Jurkat, Clone E6-1 (cell line): ENCODE measurements around the gene RAB38. TPM values are rescaled to one million over a fixed set of nuclear protein-coding genes. Genes with fewer than 3 reads are reported as not detected.

ENCODE experiments used
- DNase-seq: peaks from one replicate; pipeline ENCODE4 v3.0.0-alpha.2; 2011; ENCODE audit warnings: low read depth, low spot score
- H3K4me3 ChIP-seq: 2 replicates; pipeline ENCODE4 v1.5.1; 2011; ENCODE audit warnings: mild to moderate bottlenecking, low read length, control low read depth, moderate library complexity
- polyA plus RNA-seq: library from polyadenylated mRNA; unstranded; fragments of >200 nt; gene quantifications from one replicate; pipeline ENCODE4 v1.2.1, GENCODE V29; 2012; ENCODE audit warnings: missing spikeins; ENCODE audit not compliant: insufficient read length, insufficient read depth

The RAB38 gene
- 1.5 TPM for polyA plus RNA-seq

DNA sequence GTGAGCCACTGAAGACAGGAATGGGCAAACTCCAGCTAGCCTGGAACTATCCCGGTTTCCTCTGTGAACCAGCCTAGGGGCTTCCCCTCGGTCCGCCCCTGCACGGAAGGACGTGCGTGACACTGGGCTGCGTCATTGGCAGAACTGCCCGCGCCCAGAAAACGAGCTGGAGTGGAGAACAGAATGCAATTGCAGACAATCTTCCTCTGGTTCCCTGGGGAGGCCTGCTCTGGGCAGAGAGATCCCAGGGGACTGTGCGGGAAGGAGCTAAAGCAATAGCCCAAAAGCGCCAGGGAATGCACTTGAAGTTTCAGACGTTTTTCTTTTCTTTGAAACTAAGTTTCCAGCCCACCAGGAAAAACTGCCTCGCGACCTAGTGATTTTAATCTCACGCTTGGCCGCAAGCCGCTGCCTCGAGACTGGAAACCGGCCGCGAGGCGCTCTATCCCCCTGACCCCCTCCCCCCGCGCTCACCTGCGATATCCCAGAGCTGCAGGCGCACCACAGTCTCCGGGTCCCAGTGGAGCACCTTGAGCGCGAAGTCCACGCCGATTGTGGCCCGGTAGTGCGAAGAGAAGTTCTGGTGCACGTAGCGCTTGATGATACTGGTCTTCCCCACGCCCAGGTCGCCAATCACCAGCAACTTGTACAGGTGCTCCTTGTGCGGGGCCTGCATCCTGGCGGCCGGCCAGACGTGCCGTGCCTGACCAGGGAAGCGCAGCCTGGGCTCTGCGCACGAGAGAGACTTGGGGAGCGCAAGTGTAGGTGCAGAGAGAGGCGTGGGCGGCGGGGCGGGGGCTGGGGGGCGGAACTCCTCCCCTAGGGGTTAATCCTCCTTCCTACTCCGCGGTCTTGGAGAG is at the start of gene RAB38:
Gene RAB38, minus strand, starts transcription at position 735 of the 860 bp plus-strand sequence. Its CDS starts 59 bp downstream, at position 676.
- DNase-seq = no peak
- no peak within 1 kb of the TSS for H3K4me3 ChIP-seq

GRCh38 chr11:88213406-88213805 is 38.2 kb upstream of the RAB38 start:
- no peak for DNase-seq
- H3K4me3 ChIP-seq = no peak overlapping the region

- no peak for DNase-seq
- H3K4me3 ChIP-seq = no peak overlapping the region
Observed at GRCh38 chr11:88212300-88212699, 37.1 kb upstream of the RAB38 start.

- DNase-seq = no peak
- H3K4me3 ChIP-seq = no peak overlapping the region
Observed at GRCh38 chr11:88208745-88209144, 33.5 kb upstream of the RAB38 start.

- DNase-seq = no peak
- no peak overlapping the region for H3K4me3 ChIP-seq
Observed at GRCh38 chr11:88206751-88207150, 31.5 kb upstream of the RAB38 start.

- no peak for DNase-seq
- H3K4me3 ChIP-seq = no peak overlapping the region
Observed at GRCh38 chr11:88204353-88204752, 29.1 kb upstream of the RAB38 start.

DNA sequence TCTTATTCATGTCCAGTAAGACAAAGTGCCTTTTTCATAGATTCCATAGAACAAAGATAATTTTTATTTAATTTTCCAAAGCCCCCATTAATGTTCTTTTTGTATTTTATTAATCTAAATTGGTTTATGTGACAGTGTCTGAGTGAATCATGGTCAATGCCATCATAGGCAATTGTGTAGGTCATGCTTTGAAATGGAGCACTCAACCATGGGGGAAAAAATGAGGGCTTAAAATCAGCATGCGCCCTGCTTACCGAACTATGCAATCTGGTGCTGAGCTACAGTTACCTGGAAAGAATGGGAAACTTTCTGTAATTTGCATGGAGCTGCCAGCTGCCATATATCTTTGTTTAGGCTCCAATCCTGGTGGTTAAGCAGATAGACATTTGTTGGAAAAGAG is 28.4 kb upstream of the RAB38 start:
- H3K4me3 ChIP-seq = no peak overlapping the region
- no peak for DNase-seq

DNA sequence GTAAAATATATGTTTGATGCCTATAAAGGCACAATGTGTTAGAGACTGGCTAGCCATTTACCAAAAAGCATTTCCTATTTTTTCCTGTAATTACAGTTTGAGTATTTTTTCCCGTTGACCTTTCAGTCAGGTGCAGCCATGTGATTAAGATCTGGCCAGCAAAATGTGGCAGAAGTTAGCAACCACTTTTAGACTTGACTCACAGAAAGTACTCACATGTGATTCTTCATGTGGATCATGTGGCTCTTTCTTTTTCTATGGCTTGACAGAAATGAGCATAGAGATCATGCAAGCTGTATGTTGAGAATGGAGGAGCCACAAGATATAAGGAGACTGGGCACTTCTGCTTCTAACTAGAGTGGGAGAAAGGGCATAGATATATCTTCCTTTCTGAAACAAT is 27.3 kb upstream of the RAB38 start:
- H3K4me3 ChIP-seq = no peak overlapping the region

GRCh38 chr11:88196393-88196792 is 21.1 kb upstream of the RAB38 start:
- DNase-seq = no peak
- H3K4me3 ChIP-seq = no peak overlapping the region

More for the DNA sequence above, 27.3 kb upstream of the RAB38 start:
- no peak for DNase-seq

DNA sequence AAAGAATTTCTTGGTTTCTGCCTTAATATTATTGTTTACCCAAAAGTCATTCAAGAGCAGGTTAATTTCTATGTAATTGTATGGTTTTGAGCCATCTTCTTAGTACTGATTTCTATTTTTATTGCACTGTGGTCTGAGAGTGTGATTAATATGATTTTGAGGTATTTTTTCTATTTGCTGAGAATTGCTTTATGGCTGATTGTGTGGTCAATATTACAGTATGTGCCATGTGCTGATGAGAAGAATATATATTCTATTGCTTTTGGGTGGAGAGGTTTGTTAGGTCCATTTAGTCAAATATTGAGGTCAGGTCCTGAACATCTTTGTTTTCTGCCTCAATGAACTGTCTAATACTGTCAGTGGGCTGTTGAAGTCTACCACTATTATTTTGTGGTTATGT is 20.7 kb upstream of the RAB38 start:
- DNase-seq = no peak
- H3K4me3 ChIP-seq = no peak overlapping the region

DNA sequence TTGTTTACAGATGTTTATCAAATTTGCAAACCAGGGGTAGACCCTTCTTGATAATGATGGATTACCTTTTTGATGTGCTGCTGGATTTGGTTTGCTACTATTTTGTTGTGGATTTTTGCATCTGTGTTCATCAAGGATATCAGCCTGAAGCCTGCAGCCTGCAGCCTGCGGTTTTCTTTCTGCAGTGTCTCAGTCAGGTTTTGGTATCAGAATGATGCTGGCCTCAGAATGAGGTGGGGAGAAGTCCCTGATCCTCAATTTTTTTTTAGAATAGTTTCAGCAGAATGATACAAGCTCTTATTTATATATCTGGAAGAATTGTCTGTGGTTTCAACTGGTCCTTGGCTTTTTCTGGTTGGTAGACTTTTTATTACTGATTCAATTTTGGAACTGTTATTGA is 19.7 kb upstream of the RAB38 start:
- no peak for DNase-seq
- H3K4me3 ChIP-seq = no peak overlapping the region

DNA sequence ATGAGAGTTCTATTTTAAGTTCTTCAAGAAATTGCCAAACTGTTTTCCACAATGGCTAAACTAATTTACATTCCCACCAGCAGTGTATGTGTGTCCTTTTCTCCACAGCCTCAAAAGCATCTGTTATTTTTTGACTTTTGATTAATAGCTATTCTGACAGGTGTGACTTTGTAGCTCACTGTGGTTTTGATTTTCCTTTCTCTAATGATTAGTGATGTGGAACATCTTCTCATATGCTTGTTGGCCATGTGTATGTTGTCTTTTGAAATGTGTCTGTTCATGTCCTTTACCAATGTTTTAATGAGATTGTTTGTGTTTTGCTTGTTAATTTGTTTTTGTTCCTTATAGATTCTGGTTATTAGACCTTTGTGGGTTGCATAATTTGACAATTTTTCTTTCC is 18.0 kb upstream of the RAB38 start:
- no peak overlapping the region for H3K4me3 ChIP-seq
- DNase-seq = no peak

- no peak overlapping the region for H3K4me3 ChIP-seq
- DNase-seq = no peak
Observed at GRCh38 chr11:88188932-88189253, 13.7 kb upstream of the RAB38 start.

- DNase-seq = no peak
- no peak overlapping the region for H3K4me3 ChIP-seq
Observed at GRCh38 chr11:88188251-88188931, 13.1 kb upstream of the RAB38 start.

- no peak overlapping the region for H3K4me3 ChIP-seq
- DNase-seq = no peak
Observed at GRCh38 chr11:88183233-88183632, 8.0 kb upstream of the RAB38 start.

DNA sequence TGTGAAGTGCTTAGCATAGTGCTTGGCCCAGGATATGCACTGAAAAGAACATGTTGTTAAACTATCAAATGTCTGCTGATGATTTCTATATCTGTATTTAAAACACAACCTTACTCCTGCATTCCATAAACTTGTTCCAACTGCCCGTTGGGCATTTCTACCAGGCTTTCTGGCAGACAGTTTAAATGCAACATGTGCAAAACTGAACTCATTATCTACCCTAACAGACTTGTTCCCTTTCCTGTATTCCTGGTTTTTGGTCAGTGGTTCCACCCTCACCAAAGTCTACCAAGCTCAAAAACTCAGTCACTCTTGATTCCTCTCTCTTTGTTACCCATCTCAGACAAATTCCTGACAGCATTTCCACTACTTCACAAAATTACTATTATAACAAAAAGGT is 6.5 kb upstream of the RAB38 start:
- DNase-seq = no peak
- no peak overlapping the region for H3K4me3 ChIP-seq

DNA sequence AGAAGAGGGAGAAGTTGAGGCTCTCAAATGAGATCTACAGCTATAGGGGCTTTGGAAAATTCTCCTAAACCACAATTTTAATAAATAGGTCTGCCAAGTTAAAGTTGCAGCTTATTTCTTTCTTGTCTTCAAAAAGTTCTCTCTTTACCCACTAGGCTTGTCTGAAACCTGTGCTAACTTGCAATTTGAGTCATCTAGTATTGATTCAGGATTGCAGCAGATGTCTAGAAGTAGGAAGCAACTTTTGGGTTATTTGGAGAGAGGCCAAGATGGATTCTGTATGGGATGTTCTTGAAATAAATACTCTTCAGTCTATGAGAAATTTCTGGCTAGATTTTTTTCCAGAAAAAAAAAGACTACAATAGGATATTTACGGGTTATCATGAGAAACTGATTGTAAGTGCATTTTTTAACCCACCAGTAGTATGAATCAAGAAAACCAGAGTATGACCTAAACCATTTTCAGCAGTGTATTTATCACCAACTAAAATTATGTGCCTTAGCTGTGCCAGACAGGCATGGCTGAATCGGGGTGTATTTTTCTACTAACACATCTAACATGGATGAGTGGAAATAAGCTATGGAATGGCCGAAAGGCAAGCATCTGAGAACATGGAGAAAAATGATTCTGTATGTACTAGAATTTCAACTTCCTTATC is 4.9 kb upstream of the RAB38 start:
- H3K4me3 ChIP-seq = no peak overlapping the region
- DNase-seq = no peak

DNA sequence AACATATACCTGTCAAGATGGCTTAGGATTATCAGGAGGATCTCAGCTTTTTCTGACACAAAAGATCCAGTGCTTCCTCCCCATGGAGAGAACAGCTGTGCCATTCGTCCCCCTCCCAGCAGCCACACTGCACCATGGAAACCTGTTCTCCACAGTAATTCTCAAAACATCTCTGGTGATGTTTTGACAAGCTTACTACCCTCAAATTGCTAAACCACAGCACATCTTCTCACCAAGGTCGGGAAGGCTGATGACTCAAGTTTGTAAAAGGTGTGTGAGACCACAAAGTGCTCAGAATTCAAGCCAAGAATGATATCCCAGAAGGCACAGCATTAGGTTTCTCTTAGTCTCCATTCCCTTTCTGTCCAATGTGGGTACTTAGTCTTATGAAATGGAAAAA is 3.9 kb upstream of the RAB38 start:
- DNase-seq = no peak
- H3K4me3 ChIP-seq = no peak overlapping the region

DNA sequence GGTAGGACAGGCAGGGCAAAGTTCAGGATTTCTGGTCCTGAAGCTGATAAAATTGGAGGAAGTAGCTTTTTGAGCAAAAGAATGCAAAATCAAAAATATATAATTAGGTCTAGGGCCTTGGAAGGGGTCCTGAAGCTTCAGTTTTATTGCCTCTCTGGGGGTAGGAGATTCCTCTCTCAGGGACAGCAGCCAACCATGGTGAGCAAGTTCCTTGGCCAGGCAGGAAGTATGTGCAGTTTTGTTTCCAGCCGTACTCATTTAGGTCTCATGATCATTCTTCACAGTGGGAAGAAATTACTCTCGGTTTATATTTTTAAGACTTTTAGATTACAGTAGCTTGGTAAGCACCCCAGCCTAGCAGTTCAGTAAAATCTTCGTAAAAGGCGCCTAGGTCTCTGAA is 2.9 kb upstream of the RAB38 start:
- no peak overlapping the region for H3K4me3 ChIP-seq
- no peak for DNase-seq

GRCh38 chr11:88175569-88176075 is 379 bp upstream of the RAB38 start:
- no peak overlapping the region for H3K4me3 ChIP-seq
- DNase-seq = no peak
